Peyer's patch (tissue), 4 donors: ENCODE measurements around the gene MATK.

Source experiments
- CTCF ChIP-seq, 6 experiments: fragments of 450-650 bp in 4 of 6; fragments of 200-600 bp in 2 of 6; sonication (generic) in 1 of 6; IDR thresholded peaks; one replicate each; pipeline ENCODE4 v1.5.1; 2017 to 2019; ENCODE audit warnings: antibody characterized with exemption in 6 of 6, mild to moderate bottlenecking in 3 of 6, moderate library complexity in 1 of 6
- POLR2A ChIP-seq, 2 donors: fragments of 450-650 bp; IDR thresholded peaks; one replicate each; pipeline ENCODE4 v1.5.1; 2017; ENCODE audit warnings: antibody characterized with exemption in 2 of 2, mild to moderate bottlenecking in 2 of 2, moderate library complexity in 2 of 2

GRCh38 chr19:3790941-3791340 lies 4.8 kb upstream of the MATK start:
- TF ChIP-seq CTCF (IDR thresholded peaks at IDR 0.05) (no peak), POLR2A (IDR thresholded peaks at IDR 0.05) (no peak)
